IMR-90 (cell line): Measurements from ENCODE around the gene TP63. TPM values are rescaled to one million over a fixed set of nuclear protein-coding genes. Genes with fewer than 3 reads are reported as not detected.
A peak's percentile ranks its signal among the peaks of the same experiment; 100 is the strongest.

Experiments
- ATAC-seq: fragments of 200-7000 bp; cut with Tn5 transposase; 2 replicates; pipeline ENCODE4 v1.9.1; 2020; ENCODE audit warnings: low read depth, mild to moderate bottlenecking, moderate library complexity
- BruUV-seq: library from RNA; stranded (reverse); fragments of 400-500 nt; replicated peaks from 2 replicates; lab custom pipeline; 2021; lab: Mats Ljungman, UMichigan
- CTCF ChIA-PET: fragments of 300-600 bp; formaldehyde crosslinking; extraction: SDS; loops from one replicate; lab custom pipeline; 2021; ENCODE audit warnings: antibody characterized with exemption; lab: Yijun Ruan, JAX
- POLR2A ChIA-PET: fragments of 300-600 bp; sonication (Branson Sonifier 250); formaldehyde crosslinking; loops from one replicate; lab custom pipeline; 2022; ENCODE audit warnings: antibody characterized with exemption; ENCODE audit not compliant: unreplicated experiment; lab: Charles Lee
- DNase-seq: peaks from one replicate; pipeline ENCODE4 v3.0.0; 2013
- H2AFZ ChIP-seq: replicated peaks from 2 replicates; pipeline ENCODE3; 2013; ENCODE audit warnings: low read length, mild to moderate bottlenecking; ENCODE audit not compliant: poor library complexity
- H2AK5ac ChIP-seq: 2 replicates; pipeline ENCODE4 v1.6.1; 2013; ENCODE audit warnings: low read depth, low read length, inconsistent platforms
- H2AK9ac ChIP-seq: replicated peaks from 2 replicates; pipeline ENCODE3; 2013; ENCODE audit warnings: mild to moderate bottlenecking, low read depth, low read length, moderate library complexity; ENCODE audit not compliant: poor library complexity
- H2BK120ac ChIP-seq: 2 replicates; pipeline ENCODE4 v1.6.1; 2013; ENCODE audit warnings: low read depth, low read length, inconsistent platforms
- H2BK15ac ChIP-seq: 3 replicates; pipeline ENCODE4 v1.6.1; 2013; ENCODE audit warnings: low read depth, low read length, inconsistent platforms
- H2BK20ac ChIP-seq: 2 replicates; pipeline ENCODE4 v1.6.1; 2013; ENCODE audit warnings: low read depth, mild to moderate bottlenecking, inconsistent platforms, low read length, moderate library complexity
- H2BK5ac ChIP-seq: 2 replicates; pipeline ENCODE4 v1.6.1; 2013; ENCODE audit warnings: mild to moderate bottlenecking, low read depth, low read length, inconsistent platforms; ENCODE audit not compliant: poor library complexity, severe bottlenecking
- H3K14ac ChIP-seq: replicated peaks from 2 replicates; pipeline ENCODE4 v1.6.1; 2013; ENCODE audit warnings: low read depth, low read length, inconsistent platforms
- H3K18ac ChIP-seq: 2 replicates; pipeline ENCODE4 v1.6.1; 2013; ENCODE audit warnings: low read depth, low read length, control low read depth
- H3K23ac ChIP-seq: 2 replicates; pipeline ENCODE4 v1.6.1; 2013; ENCODE audit warnings: low read depth, low read length, inconsistent platforms
- H3K27ac ChIP-seq: 2 replicates; pipeline ENCODE4 v1.5.1; 2013; ENCODE audit warnings: mild to moderate bottlenecking, control low read depth, low read length; ENCODE audit not compliant: insufficient read depth
- H3K27me3 ChIP-seq: 2 replicates; pipeline ENCODE4 v1.6.1; 2013; ENCODE audit warnings: low read length; ENCODE audit not compliant: control insufficient read depth, insufficient read depth
- H3K36me3 ChIP-seq: 2 replicates; pipeline ENCODE4 v1.6.1; 2013; ENCODE audit warnings: low read length, mixed read lengths; ENCODE audit not compliant: control insufficient read depth, insufficient read depth
- H3K4ac ChIP-seq: 2 replicates; pipeline ENCODE4 v1.6.1; 2013; ENCODE audit warnings: low read depth, low read length, inconsistent platforms
- H3K4me1 ChIP-seq: 2 replicates; pipeline ENCODE4 v1.6.1; 2013; ENCODE audit warnings: low read length, mixed read lengths; ENCODE audit not compliant: control insufficient read depth, insufficient read depth
- H3K4me2 ChIP-seq: 2 replicates; pipeline ENCODE4 v1.6.1; 2013; ENCODE audit warnings: low read depth, mild to moderate bottlenecking, control low read depth, low read length, moderate library complexity
- H3K4me3 ChIP-seq: 2 replicates; pipeline ENCODE4 v1.5.1; 2013; ENCODE audit warnings: low read depth, mild to moderate bottlenecking, control low read depth, low read length, moderate library complexity; ENCODE audit not compliant: insufficient read depth
- H3K56ac ChIP-seq: 2 replicates; pipeline ENCODE4 v1.6.1; 2013; ENCODE audit warnings: low read length, inconsistent platforms; ENCODE audit not compliant: insufficient read depth; ENCODE audit errors: extremely low read depth
- H3K79me1 ChIP-seq, 2 experiments: 2 replicates each; pipeline ENCODE4 v1.6.1; 2013; ENCODE audit warnings: low read length in 2 of 2, inconsistent platforms in 1 of 2, low read depth in 1 of 2
- H3K9ac ChIP-seq: 2 replicates; pipeline ENCODE4 v1.6.1; 2013; ENCODE audit warnings: low read depth, low read length, control low read depth
- H3K9me1 ChIP-seq: 2 replicates; pipeline ENCODE4 v1.6.1; 2013; ENCODE audit warnings: low read length, inconsistent platforms; ENCODE audit not compliant: insufficient read depth
- H3K9me3 ChIP-seq: 2 replicates; pipeline ENCODE4 v1.6.1; 2013; ENCODE audit warnings: low read length; ENCODE audit not compliant: control insufficient read depth, insufficient read depth
- H4K20me1 ChIP-seq: 2 replicates; pipeline ENCODE4 v1.6.1; 2013; ENCODE audit warnings: low read length, inconsistent platforms; ENCODE audit not compliant: insufficient read depth
- H4K5ac ChIP-seq: 2 replicates; pipeline ENCODE4 v1.6.1; 2013; ENCODE audit warnings: mild to moderate bottlenecking, low read depth, low read length, control low read depth
- H4K8ac ChIP-seq, 2 experiments: 2 replicates each; pipeline ENCODE4 v1.6.1; 2013; ENCODE audit warnings: low read depth in 2 of 2, low read length in 2 of 2, control low read depth in 1 of 2, inconsistent platforms in 1 of 2
- H4K91ac ChIP-seq: 2 replicates; pipeline ENCODE4 v1.6.1; 2013; ENCODE audit warnings: low read depth, low read length, inconsistent platforms; ENCODE audit not compliant: insufficient read depth
- BHLHE40 ChIP-seq: fragments of 150-350 bp; IDR thresholded peaks from 2 replicates; pipeline ENCODE4 v1.6.1; 2016; ENCODE audit warnings: mild to moderate bottlenecking, low read depth, low read length
- MAFK ChIP-seq: IDR thresholded peaks from 2 replicates; pipeline ENCODE4 v1.6.1; 2012; ENCODE audit warnings: low read depth, low read length, improper control_type of control experiment
- MAZ ChIP-seq: IDR thresholded peaks from 2 replicates; pipeline ENCODE4 v1.6.1; 2012; ENCODE audit warnings: low read depth, mild to moderate bottlenecking, low read length, improper control_type of control experiment, moderate library complexity, borderline replicate concordance
- SMC3 ChIP-seq: fragments of 150-350 bp; IDR thresholded peaks from 2 replicates; pipeline ENCODE4 v1.6.1; 2016; ENCODE audit warnings: low read depth, mild to moderate bottlenecking, antibody characterized with exemption, low read length, moderate library complexity
- WGBS, 2 experiments: methylation state at CpG; one replicate each; pipeline versions ENCODE4 v1.1.5 to v1.1.7; 2013; ENCODE audit warnings: missing lambda C conversion rate in 2 of 2; ENCODE audit not compliant: insufficient read length in 1 of 2; ENCODE audit errors: extremely low coverage in 2 of 2; 5-methylcytosine and 5-hydroxymethylcytosine counted together
- dilution Hi-C: fragments of 300-500 bp; cut with HindIII; formaldehyde crosslinking; loops from one replicate; pipeline ENCODE4 v1.14.3; 2018; ENCODE audit warnings: low sequenced_read_pairs; ENCODE audit not compliant: unreplicated experiment
- in situ Hi-C: fragments of 300-500 bp; cut with MboI; formaldehyde crosslinking; loops from 3 replicates; pipeline ENCODE4 v1.14.3; 2019; ENCODE audit warnings: low sequenced_read_pairs, inconsistent platforms, mixed read lengths
- intact Hi-C: fragments of 100-400 bp; cut with micrococcal nuclease; formaldehyde crosslinking; loops from 2 replicates; pipeline ENCODE4 v1.10.0; 2022
- polyA plus RNA-seq, 3 experiments: library from polyadenylated mRNA; depleted of rRNA; stranded (reverse); fragments of >200 nt; gene quantifications; 2 replicates each; pipeline ENCODE4 v1.2.3, GENCODE V29; 2012; ENCODE audit warnings: low replicate concordance in 1 of 3
- total RNA-seq: library from RNA; depleted of rRNA; stranded (reverse); fragments of >200 nt; gene quantifications from 2 replicates; pipeline ENCODE4 v1.2.3, GENCODE V29; 2012

The TP63 gene
- total and polyA plus RNA-seq, 2 of the 4 experiments (the other 2 are of a cell fraction) = not detected

GRCh38 chr3:189685291-189685690 lies 54.1 kb downstream of the TP63 start:
- Histone ChIP-seq H3K9me3 (no peaks in the 10 kb centered on the region), H3K14ac (peak overlapping the region; percentile 66), H4K91ac (peak overlapping the region; percentile 72), H3K4ac (peak overlapping the region; percentile 88), H4K20me1 (no peaks in the 10 kb centered on the region), H3K4me1 (peaks cover 2% of the 10 kb centered on the region), H3K36me3 (no peaks in the 10 kb centered on the region), H2AK5ac (peak overlapping the region; percentile 84; the same call in 1 of the 2 replicates), H4K8ac (peak overlapping the region in 1 of 2 experiments; percentile 81; a peak in 2 of 4 replicates), H2AK9ac (peak overlapping the region; percentile 78), H2BK15ac (peak overlapping the region; percentile 92; the same call in 1 of the 3 replicates), H2BK5ac (peak overlapping the region; percentile 83), H3K4me3 (no peak overlapping the region), H2AFZ (peak overlapping the region; percentile 45), H3K18ac (peak overlapping the region; percentile 95; the same call in 1 of the 2 replicates), H3K27me3 (no peaks in the 10 kb centered on the region), H3K4me2 (no peak overlapping the region), H2BK120ac (peak overlapping the region; percentile 90), H4K5ac (peak overlapping the region; percentile 87; the same call in 1 of the 2 replicates), H3K27ac (no peak overlapping the region), H3K23ac (peak overlapping the region; percentile 44), H2BK20ac (peak overlapping the region; percentile 95), H3K9ac (no peak overlapping the region), H3K9me1 (no peaks in the 10 kb centered on the region), H3K56ac (no peak overlapping the region; the same call in 1 of the 2 replicates), H3K79me1 (no peaks in the 10 kb centered on the region)
- POLR2A ChIA-PET = no interaction called here
- WGBS, 2 experiments = 40% methylated on average over 1 of the region's 1 CpG; no CpG with 5 or more reads in 1 of the 2 experiments
- ATAC-seq (no peak), DNase-seq (peak; percentile 8)
- CTCF ChIA-PET = interaction anchor here (0.6 kb wide), 1 partner anchor 263 kb away, joined by 3 read pairs; no protein-coding TSS in a partner anchor
- dilution Hi-C loops = no loop called here
- in situ Hi-C loops = no loop called here
- intact Hi-C loops = no loop called here
- no TSS peak for BruUV-seq
- TF ChIP-seq SMC3 (no peak), MAFK (no peak), MAZ (no peak), BHLHE40 (no peak)
